ENCODE measurements around the gene PSMD13.
"Not testable (repeated sequence)": the region's sequence is repeated elsewhere in the genome, so short reads cannot be mapped to it uniquely, and the experiment has no call there.

PSMD13 gene

DNA sequence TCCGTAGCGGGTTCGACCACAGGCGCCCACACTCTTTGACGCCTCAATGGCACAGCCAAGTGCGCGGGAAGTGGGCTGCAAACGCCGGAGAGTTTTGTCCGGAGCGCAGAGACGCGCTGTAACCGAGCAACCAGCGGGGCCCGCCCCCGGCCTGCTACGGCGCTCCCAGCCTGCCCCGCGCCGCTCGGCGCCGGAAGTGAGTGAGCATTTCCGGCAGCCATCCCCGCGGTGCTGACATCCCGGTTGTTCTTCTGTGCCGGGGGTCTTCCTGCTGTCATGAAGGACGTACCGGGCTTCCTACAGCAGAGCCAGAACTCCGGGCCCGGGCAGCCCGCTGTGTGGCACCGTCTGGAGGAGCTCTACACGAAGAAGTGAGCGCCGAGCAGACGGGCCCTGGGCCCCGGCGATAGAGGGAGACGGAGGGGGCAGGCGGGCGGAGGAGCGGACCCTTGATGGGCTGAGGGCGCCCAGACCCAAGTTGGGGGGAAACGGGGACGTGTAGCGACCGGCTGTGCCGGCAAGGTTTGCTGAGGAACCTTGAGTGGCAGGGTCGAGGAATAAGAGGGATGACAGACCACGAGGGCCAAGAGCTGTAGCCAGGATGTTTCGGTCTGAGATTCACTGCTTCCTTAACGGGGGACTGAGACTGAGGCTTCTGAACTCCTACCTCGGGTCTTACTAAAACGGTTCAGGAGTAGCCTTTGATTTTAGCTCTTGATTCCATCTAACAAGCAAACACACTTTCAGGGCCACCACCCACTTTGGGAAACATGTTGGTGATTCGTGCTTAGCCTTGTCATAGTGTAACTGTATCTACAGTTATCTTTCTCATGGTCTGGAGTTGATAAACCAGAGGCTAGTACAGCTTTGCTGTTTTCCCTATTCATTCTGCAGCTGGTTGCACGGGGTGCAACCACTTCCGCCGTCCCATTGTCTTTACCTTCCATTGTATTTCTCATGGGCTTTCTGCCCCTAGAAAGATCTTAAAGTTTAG, at the start of gene PSMD13:
Gene PSMD13 (plus strand): TSS at position 203 of the 994 bp plus-strand sequence. CDS start 74 bp downstream, at position 277.
- no peak for TF ChIP-seq GATA3 (IDR thresholded peaks at IDR 0.05; ENCODE audit: low read depth, low read length)
- no peak for TF ChIP-seq GATA2 (IDR thresholded peaks at IDR 0.05; ENCODE audit: low read depth, low read length)

DNA sequence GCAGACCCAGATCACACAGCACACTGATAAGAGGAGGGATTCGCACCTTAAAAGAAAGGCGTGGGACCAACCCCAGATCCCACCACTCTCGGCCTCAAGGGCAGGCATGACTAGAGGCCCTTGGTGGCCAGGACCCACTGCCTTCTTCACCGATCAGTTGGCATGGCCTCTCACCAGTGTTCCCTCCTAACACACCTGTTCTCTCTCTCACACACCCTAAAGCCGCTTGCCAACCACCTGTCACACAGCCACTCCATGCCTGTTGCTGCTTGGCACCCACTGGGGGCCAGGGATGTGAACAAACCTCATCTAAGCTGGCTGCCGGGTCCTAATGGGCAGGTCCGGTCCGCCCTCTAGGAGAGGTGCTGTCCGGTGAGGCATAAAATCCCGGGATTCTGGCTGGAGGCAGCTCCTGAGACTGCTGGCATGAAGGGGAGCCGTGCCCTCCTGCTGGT, 44.1 kb upstream of the PSMD13 start, which contains the start of gene SCGB1C1:
Gene SCGB1C1 (plus strand): TSS at position 405 of the 455 bp plus-strand sequence. CDS start 22 bp downstream, at position 427.
- not testable (repeated sequence) for TF ChIP-seq GATA2, GATA3 (IDR thresholded peaks at IDR 0.05; ENCODE audit: low read depth, low read length)

DNA sequence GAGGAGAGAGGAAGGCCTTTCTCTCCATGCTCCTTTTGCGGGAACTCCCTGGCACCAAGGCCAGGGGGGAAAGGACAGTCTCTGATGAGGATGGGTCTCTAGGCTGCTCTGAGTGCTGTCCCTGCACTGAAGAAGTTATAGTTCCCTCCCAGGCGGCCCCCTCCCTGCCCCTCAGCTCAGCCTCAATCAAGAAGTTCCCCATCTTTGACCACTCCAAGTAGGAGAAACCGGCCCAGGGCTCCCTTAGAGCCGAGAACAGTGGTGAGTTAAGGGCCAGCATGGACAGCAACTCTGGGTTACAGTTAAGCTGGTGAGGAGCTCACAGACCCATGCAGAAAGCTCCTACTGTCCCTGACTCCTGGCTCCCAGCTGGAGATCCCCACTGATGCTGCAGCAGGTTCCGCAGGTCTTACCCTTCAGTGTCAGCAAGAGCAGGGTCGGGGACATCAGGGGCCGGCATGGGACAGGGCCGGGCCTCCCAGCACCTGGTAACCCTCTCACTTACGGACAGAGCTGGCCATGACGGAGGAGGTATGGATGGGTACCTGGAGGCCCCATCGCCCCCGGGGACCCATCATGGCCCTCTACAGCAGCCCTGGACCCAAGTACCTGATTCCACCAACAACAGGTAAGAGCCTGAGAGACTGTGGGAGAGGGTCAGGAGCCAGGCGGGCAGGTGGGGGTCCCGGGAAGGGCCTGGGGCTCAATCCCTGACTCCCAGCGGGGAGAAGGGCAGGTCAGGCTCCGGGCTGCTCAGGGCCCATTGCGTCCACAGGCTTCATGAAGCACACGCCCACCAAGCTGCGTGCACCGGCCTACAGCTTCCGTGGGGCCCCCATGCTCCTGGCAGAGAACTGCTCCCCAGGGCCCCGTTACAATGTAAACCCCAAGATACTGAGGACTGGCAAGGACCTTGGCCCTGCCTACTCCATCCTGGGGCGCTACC, 39.7 kb upstream of the PSMD13 start:
- TF ChIP-seq GATA3 (IDR thresholded peaks at IDR 0.05; ENCODE audit: low read depth, low read length) = no peak
- TF ChIP-seq GATA2 (IDR thresholded peaks at IDR 0.05; ENCODE audit: low read depth, low read length) = no peak

DNA sequence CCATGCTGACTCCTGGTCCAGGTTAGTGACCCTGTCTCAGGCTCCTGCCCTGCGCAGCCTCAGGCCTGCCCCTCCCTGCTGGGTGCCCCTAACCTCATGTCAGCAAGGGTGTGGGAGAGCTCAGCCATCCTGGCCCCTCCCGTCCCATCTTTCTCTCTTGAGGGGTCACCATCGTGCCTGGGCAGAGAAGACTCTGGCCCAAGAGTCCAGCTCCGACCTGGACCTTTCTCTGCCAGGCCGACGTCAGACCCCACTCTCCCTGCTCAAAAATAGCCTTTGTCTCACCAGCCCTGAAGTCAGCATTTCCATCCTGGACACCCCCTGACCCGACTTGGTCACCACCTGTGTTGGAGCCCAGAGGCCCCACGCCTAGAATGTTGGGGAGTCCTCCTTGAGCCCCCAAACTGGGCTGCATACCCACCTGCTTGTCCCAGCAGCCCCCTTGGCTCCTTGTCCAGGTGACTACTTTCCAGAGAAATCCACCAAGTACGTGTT, 39.0 kb upstream of the PSMD13 start:
- no peak for TF ChIP-seq GATA3 (IDR thresholded peaks at IDR 0.05; ENCODE audit: low read depth, low read length)
- TF ChIP-seq GATA2 (IDR thresholded peaks at IDR 0.05; ENCODE audit: low read depth, low read length) = no peak

DNA sequence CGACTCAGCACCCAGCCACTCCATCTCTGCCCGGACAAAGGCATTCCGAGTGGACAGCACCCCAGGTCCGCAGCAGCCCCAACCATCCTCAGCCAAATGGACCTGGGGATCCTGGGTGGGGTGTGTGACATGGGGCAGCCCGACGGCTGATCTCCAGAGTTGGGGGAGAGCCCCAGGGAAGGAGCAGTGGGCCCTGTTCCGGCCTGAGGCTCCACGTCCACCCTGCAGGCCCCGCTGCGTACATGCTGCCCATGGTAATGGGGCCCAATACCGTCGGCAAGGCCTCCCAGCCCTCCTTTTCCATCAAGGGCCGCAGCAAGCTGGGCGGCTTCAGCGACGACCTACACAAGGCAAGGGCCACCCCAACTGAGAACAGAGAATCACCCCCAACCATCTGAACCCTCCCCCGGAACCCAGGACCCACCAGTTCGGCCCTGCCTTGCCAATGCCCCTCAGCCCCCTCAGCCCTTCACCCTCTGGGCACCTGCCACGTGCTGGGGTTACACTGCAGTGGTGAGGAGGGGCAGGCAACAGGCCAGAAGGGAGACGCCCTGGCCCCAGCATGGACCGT, 38.5 kb upstream of the PSMD13 start:
- TF ChIP-seq GATA3 (IDR thresholded peaks at IDR 0.05; ENCODE audit: low read depth, low read length) (no peak), GATA2 (IDR thresholded peaks at IDR 0.05; ENCODE audit: low read depth, low read length) (no peak)

DNA sequence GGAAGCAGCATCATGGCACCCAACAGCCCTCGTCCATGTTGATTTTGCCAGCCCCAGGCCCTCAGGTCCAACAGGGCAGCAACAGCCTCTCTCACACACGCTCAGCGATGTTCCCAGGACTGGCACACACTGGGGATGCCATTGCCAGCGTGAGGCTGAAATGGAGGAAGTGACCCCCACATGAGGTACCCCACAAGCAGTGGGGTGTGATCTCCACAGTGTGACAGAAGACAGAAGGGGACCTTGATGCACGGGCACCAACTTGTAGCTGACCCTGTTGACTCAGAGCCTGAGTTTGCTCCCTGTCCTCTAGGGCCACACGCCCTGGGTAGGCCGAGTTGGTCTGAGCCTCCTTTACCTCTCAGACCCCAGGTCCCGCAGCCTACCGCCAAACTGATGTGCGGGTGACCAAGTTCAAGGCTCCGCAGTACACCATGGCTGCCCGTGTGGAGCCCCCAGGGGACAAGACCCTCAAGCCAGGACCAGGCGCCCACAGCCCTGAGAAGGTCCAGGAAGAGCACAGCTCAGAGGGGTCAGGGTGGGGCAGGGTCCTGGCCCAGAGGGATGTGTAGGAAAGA, 37.7 kb upstream of the PSMD13 start:
- no peak for TF ChIP-seq GATA2 (IDR thresholded peaks at IDR 0.05; ENCODE audit: low read depth, low read length)
- no peak for TF ChIP-seq GATA3 (IDR thresholded peaks at IDR 0.05; ENCODE audit: low read depth, low read length)

DNA sequence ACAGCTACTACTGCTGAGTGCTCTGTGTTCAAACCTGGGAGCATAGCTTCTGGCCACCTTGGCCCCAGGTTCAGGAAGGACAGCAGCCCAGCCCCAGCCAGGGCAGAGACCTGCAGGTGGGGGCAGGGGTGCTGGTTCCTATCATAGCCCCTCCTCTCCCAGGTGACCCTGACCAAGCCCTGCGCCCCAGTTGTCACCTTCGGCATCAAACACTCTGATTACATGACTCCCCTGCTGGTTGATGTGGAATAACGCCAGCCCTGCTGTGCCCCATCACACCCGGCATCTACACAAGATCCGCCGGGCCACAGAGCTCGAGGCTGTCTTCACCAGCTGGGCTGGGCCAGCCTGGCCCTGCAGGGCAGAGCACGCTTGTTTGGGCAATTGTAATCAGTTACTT, 37.0 kb upstream of the PSMD13 start:
- no peak for TF ChIP-seq GATA3 (IDR thresholded peaks at IDR 0.05; ENCODE audit: low read depth, low read length)
- TF ChIP-seq GATA2 (IDR thresholded peaks at IDR 0.05; ENCODE audit: low read depth, low read length) = no peak

DNA sequence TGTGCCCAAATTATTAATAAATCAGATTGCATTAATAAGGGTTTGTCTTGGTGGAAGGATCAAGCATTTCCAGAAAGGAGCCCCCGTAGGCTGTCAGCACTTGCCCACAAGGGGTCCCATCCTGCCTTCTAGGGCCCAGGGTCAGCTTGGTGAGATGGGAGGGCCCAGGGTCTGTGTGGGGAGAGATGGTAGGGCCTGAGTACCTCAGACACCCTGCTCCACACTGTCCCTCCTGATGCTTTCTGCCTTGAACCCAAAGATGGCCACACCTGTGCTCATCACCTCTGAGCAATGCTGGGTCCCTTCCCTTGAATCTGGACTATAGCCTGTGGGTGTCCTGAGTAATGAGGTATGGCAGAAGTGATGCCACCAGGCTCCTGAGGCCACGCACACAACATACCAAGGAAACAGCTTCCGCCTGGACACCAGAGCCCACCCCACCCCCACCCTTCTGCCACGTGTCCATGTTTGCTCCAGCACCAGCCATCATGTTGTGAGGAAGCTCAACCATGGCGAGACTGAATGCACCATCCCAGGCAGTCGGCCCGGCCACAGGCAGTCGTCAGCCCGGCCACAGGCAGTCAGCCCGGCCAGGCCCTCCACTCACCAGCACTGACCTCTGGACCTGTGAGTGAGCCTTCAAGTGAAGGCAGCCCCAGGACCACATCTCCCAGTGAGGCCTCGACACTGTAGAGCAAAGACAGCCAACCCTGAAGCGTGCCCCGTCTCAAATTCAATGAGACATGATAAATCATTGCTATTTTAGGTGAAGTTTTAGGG, 36.4 kb upstream of the PSMD13 start:
- TF ChIP-seq GATA2 (IDR thresholded peaks at IDR 0.05; ENCODE audit: low read depth, low read length) (no peak), GATA3 (IDR thresholded peaks at IDR 0.05; ENCODE audit: low read depth, low read length) (no peak)

DNA sequence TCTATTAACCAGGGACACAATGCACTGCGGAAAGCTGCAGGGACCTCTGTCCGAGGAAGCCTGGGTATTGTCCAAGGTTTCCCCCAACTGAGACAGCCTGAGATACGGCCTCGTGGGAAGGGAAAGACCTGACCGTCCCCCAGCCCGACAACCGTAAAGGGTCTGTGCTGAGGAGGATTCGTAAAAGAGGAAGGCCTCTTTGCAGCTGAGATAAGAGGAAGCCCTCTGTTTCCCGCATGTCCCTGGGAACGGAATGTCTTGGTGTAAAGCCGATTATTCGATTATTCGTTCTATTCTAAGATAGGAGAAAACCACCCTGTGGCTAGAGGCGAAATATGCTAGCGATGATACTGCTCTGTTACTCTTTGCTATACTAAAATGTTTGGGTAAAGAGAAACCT, 34.8 kb upstream of the PSMD13 start:
- TF ChIP-seq GATA2 (IDR thresholded peaks at IDR 0.05; ENCODE audit: low read depth, low read length) (no peak), GATA3 (IDR thresholded peaks at IDR 0.05; ENCODE audit: low read depth, low read length) (no peak)

DNA sequence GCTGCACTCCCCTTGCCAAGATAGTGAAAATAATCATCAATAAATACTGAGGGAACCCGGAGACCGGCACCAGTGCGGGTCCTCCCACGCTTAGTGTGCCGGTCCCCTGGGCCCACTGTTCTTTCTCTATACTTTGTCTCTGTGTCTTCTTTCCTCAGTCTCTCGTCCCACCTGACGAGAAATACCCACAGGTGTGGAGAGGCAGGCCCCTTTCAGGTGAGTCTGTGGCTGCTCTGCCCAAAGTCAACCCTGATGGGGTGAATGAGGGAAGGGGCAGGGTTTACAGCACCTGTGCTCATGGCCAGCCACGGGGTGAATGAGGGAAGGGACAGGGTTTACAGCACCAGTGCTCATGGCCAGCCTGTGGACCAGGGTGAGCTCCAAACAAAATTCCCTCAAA, 34.3 kb upstream of the PSMD13 start:
- TF ChIP-seq GATA3 (IDR thresholded peaks at IDR 0.05; ENCODE audit: low read depth, low read length) = no peak
- TF ChIP-seq GATA2 (IDR thresholded peaks at IDR 0.05; ENCODE audit: low read depth, low read length) = no peak

DNA sequence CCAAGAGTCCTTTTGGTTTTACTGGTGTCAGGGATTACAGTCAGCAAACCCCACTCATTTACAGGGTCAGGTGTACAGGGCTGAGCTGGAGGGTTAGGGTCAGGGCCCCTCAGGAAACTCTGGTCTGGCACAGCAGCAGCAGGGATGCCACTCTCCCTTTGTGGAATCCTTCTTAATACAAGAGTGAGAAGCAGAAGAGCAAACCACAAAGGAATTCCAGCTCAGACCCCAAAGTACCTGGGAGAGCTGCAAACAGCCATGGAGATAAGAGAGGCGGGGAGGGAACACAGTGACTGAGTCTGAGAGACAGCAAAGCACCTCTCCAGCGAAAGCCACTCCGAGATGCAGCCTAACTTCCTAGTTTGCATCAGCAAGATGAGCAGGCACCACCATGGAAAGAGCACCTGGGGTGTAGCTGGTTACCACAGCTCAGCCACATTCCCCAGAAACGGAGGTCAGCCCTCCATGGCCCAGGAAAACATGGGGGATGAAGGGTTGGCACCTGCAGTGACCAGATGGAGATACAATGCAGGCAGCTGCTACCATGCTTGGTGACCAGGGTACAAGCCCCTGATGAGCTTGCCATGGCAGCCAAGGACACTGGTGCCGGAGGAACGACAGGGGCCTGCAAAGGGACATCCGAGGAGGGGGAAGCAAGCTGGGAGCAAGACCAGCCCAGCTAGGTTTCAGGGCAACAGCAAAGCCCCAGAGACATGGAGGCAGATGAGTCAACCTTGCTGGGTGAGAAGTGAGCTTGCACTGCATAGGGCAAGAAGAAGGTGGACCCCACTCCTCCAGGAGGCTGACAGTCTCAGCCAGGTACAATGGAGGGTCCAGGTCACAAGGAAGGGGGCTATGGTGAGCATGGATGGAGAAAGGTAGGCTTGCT, 33.5 kb upstream of the PSMD13 start:
- no peak for TF ChIP-seq GATA2 (IDR thresholded peaks at IDR 0.05; ENCODE audit: low read depth, low read length)
- no peak for TF ChIP-seq GATA3 (IDR thresholded peaks at IDR 0.05; ENCODE audit: low read depth, low read length)
